Neural cell (in vitro differentiated cells): Measurements from ENCODE around the gene GYS2. TPM values are rescaled to one million over a fixed set of nuclear protein-coding genes. Genes with fewer than 3 reads are reported as not detected.
"Not testable (repeated sequence)": the region's sequence is repeated elsewhere in the genome, so short reads cannot be mapped to it uniquely, and the experiment has no call there.

Experiments
- H2AFZ ChIP-seq: fragments of 200-600, 300-800 bp; sonication (generic), shearing (Covaris generic); 2 replicates; pipeline ENCODE4 v1.6.0; 2014; ENCODE audit warnings: low read depth, mild to moderate bottlenecking, antibody characterized with exemption, low read length, moderate library complexity
- H3F3A ChIP-seq: fragments of 200-600 bp; shearing (Covaris generic); 2 replicates; pipeline ENCODE4 v1.6.1; 2016; ENCODE audit warnings: mild to moderate bottlenecking, moderate library complexity, mixed read lengths, antibody characterized with exemption, low read length; ENCODE audit not compliant: insufficient read depth, poor library complexity, severe bottlenecking
- H3K27ac ChIP-seq: fragments of 200-600, 300-800 bp; sonication (generic), shearing (Covaris generic); 2 replicates; pipeline ENCODE4 v1.5.1; 2014; ENCODE audit warnings: mild to moderate bottlenecking, low read length, moderate library complexity
- H3K27me3 ChIP-seq: fragments of 300-800, 200-600 bp; sonication (generic), shearing (Covaris generic); 2 replicates; pipeline ENCODE4 v1.6.0; 2014; ENCODE audit warnings: mild to moderate bottlenecking, low read depth, low read length, moderate library complexity; ENCODE audit not compliant: insufficient read depth
- H3K36me3 ChIP-seq: fragments of 300-800, 200-600 bp; sonication (generic), shearing (Covaris generic); 2 replicates; pipeline ENCODE4 v1.5.1; 2014; ENCODE audit warnings: mild to moderate bottlenecking, antibody characterized with exemption, low read length, moderate library complexity; ENCODE audit not compliant: insufficient read depth
- H3K4me2 ChIP-seq: fragments of 300-800, 200-600 bp; sonication (generic), shearing (Covaris generic); 2 replicates; pipeline ENCODE4 v1.6.0; 2014; ENCODE audit warnings: mild to moderate bottlenecking, low read length
- H3K4me3 ChIP-seq: fragments of 300-800, 200-600 bp; sonication (generic), shearing (Covaris generic); 2 replicates; pipeline ENCODE4 v1.5.1; 2014; ENCODE audit warnings: mild to moderate bottlenecking, low read length, moderate library complexity
- H3K79me2 ChIP-seq: fragments of 200-600 bp; shearing (Covaris generic); replicated peaks from 2 replicates; pipeline ENCODE4 v1.6.0; 2014; ENCODE audit warnings: mild to moderate bottlenecking, low read length, moderate library complexity; ENCODE audit not compliant: insufficient read depth
- H3K9ac ChIP-seq: fragments of 300-800, 200-600 bp; sonication (generic), shearing (Covaris generic); 2 replicates; pipeline ENCODE4 v1.6.1; 2016; ENCODE audit warnings: mild to moderate bottlenecking, low read length, mixed read lengths
- H3K9me2 ChIP-seq: fragments of 200-600 bp; shearing (Covaris generic); 2 replicates; pipeline ENCODE4 v1.6.1; 2016; ENCODE audit warnings: mild to moderate bottlenecking, low read length, mixed read lengths; ENCODE audit not compliant: insufficient read depth
- H3K9me3 ChIP-seq: fragments of 200-600, 300-800 bp; sonication (generic), shearing (Covaris generic); 2 replicates; pipeline ENCODE4 v1.6.1; 2016; ENCODE audit warnings: mild to moderate bottlenecking, mixed run types, low read length, moderate library complexity, mixed read lengths
- H4K20me1 ChIP-seq: fragments of 200-600 bp; shearing (Covaris generic); 2 replicates; pipeline ENCODE4 v1.6.1; 2016; ENCODE audit warnings: mild to moderate bottlenecking, mixed run types; ENCODE audit not compliant: insufficient read depth
- EZH2 ChIP-seq: fragments of 200-600, 300-800 bp; shearing (Covaris generic), sonication (generic); IDR thresholded peaks from 2 replicates; pipeline ENCODE4 v1.6.1; 2014; ENCODE audit warnings: antibody characterized with exemption, low read length, borderline replicate concordance, mild to moderate bottlenecking; ENCODE audit not compliant: insufficient read depth, poor library complexity, severe bottlenecking
- MXI1 ChIP-seq: fragments of 450-650 bp; conservative IDR thresholded peaks from 2 replicates; pipeline ENCODE4 v1.6.1; 2014; ENCODE audit warnings: antibody characterized with exemption, mild to moderate bottlenecking; ENCODE audit not compliant: poor library complexity, severe bottlenecking
- POLR2AphosphoS5 ChIP-seq: IDR thresholded peaks from 2 replicates; pipeline ENCODE4 v1.6.1; 2012
- SMC3 ChIP-seq: fragments of 450-650 bp; conservative IDR thresholded peaks from 2 replicates; pipeline ENCODE4 v1.6.1; 2014; ENCODE audit warnings: antibody characterized with exemption, mild to moderate bottlenecking, moderate library complexity; ENCODE audit not compliant: poor library complexity
- TAF1 ChIP-seq: IDR thresholded peaks from 2 replicates; pipeline ENCODE4 v1.6.1; 2012; ENCODE audit warnings: low read depth
- polyA plus RNA-seq: library from polyadenylated mRNA; depleted of rRNA; stranded (reverse); fragments of >200 nt; gene quantifications from 2 replicates; pipeline ENCODE4 v1.2.3, GENCODE V29; 2014
- TF ChIP-seq, protein P1 (sequence below): IDR thresholded peaks from 2 replicates; pipeline ENCODE4 v1.6.1; 2012; ENCODE audit warnings: borderline replicate concordance
- TF ChIP-seq, protein P2 (sequence below): fragments of 450-650 bp; IDR thresholded peaks from 2 replicates; pipeline ENCODE4 v1.5.1; 2014; ENCODE audit warnings: antibody characterized with exemption, mild to moderate bottlenecking, moderate library complexity; ENCODE audit not compliant: poor library complexity, severe bottlenecking

The GYS2 gene
- polyA plus RNA-seq, 1 donor from 2014 or later = not detected

DNA sequence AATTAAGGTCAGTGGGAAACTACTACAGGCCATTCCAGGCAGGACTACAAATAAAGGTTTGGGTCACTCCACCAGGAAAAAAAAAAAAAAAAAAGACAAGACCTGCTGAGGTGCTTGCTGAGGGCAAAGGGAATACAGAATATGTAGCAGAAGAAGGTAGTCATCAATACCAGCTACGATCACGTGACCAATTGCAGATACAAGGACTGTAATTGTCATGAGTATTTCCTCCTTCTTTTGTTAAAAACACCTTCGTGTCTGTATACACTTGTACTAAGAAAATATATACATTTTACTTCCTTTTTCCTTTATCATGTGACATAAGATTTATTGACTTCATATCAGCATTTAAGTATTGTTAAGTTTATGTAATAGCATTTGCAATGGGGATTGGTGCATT lies 19.2 kb downstream of the GYS2 start:
- no peaks in the 10 kb centered on the region for H3F3A ChIP-seq
- TF ChIP-seq SMC3 (no peak), TAF1 (no peak), POLR2AphosphoS5 (no peak)
- TF ChIP-seq, protein P1, sequence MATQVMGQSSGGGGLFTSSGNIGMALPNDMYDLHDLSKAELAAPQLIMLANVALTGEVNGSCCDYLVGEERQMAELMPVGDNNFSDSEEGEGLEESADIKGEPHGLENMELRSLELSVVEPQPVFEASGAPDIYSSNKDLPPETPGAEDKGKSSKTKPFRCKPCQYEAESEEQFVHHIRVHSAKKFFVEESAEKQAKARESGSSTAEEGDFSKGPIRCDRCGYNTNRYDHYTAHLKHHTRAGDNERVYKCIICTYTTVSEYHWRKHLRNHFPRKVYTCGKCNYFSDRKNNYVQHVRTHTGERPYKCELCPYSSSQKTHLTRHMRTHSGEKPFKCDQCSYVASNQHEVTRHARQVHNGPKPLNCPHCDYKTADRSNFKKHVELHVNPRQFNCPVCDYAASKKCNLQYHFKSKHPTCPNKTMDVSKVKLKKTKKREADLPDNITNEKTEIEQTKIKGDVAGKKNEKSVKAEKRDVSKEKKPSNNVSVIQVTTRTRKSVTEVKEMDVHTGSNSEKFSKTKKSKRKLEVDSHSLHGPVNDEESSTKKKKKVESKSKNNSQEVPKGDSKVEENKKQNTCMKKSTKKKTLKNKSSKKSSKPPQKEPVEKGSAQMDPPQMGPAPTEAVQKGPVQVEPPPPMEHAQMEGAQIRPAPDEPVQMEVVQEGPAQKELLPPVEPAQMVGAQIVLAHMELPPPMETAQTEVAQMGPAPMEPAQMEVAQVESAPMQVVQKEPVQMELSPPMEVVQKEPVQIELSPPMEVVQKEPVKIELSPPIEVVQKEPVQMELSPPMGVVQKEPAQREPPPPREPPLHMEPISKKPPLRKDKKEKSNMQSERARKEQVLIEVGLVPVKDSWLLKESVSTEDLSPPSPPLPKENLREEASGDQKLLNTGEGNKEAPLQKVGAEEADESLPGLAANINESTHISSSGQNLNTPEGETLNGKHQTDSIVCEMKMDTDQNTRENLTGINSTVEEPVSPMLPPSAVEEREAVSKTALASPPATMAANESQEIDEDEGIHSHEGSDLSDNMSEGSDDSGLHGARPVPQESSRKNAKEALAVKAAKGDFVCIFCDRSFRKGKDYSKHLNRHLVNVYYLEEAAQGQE = no peak
- no peaks in the 10 kb centered on the region for H3K79me2 ChIP-seq

DNA sequence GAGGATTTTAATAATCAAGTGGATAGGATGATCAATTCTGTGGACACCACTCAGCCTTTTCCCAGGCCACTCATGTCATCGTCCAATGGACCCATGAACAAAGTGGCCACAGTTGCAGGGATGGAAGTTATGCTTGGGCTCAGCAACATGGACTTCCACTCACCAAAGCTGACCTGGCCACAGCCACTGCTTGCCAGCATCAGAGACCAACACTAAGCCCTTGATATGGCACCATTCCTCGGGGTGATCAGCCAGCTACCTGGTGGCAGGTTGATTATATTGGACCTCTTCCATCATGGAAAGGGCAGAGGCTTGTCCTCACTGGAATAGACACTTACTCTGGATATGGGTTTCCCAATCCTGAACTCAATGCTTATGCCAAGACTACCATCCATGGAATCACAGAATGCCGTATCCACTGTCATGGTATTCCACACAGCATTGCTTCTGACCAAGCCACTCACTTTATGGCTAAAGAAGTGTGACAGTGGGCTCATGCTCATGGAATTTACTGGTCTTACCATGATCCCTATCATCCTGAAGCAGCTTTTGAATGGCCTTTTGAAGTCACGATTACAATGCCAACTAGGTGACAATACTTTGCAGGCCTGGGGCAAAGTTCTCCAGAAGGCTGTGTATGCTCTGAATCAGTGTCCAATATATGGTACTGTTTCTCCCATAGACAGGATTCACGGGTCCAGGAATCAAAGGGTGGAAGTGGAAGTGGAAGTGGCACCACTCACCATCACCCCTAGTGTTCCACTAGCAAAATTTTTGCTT lies 20.1 kb downstream of the GYS2 start:
- H3K4me3 ChIP-seq, H3K79me2 ChIP-seq, H3K36me3 ChIP-seq, H3K9me2 ChIP-seq, H3K9ac ChIP-seq, H3K4me2 ChIP-seq, H3F3A ChIP-seq, H3K27me3 ChIP-seq, H2AFZ ChIP-seq, H4K20me1 ChIP-seq, H3K27ac ChIP-seq, H3K9me3 ChIP-seq: not testable (repeated sequence)

More for the DNA sequence above, 19.2 kb downstream of the GYS2 start:
- no peak overlapping the region for H3K27ac ChIP-seq
- no peaks in the 10 kb centered on the region for H3K27me3 ChIP-seq
- H4K20me1 ChIP-seq = no peaks in the 10 kb centered on the region
- no peak overlapping the region for H3K4me3 ChIP-seq
- H3K36me3 ChIP-seq = no peaks in the 10 kb centered on the region
- H3K9me2 ChIP-seq = no peaks in the 10 kb centered on the region
- H3K9ac ChIP-seq = no peak overlapping the region
- H2AFZ ChIP-seq = no peak overlapping the region
- no peaks in the 10 kb centered on the region for H3K9me3 ChIP-seq
- no peak overlapping the region for H3K4me2 ChIP-seq

DNA sequence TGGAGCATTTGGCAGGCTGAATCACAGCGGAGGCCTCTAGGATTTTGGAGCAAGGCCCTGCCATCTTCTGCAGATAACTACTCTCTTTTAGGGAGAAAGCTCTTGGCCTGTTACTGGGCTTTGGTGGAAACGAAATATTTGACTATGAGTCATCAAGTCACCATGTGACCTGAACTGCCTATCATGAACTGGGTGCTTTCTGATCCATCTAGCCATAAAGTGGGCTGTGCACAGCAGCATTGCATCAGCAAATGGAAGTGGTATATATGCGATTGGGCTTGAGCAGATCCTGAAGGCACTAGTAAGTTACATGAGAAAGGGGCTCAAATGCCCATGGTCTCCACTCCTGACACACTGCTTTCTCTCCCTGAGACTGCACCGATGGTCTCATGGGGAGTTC lies 21.1 kb downstream of the GYS2 start:
- H3F3A ChIP-seq = no peaks in the 10 kb centered on the region
- no peak overlapping the region for H2AFZ ChIP-seq
- H3K79me2 ChIP-seq = no peaks in the 10 kb centered on the region
- no peaks in the 10 kb centered on the region for H3K36me3 ChIP-seq
- H3K9me2 ChIP-seq = no peaks in the 10 kb centered on the region
- no peaks in the 10 kb centered on the region for H4K20me1 ChIP-seq
- H3K4me3 ChIP-seq = no peak overlapping the region
- H3K27me3 ChIP-seq = no peaks in the 10 kb centered on the region
- H3K4me2 ChIP-seq = no peak overlapping the region
- no peaks in the 10 kb centered on the region for H3K9me3 ChIP-seq
- H3K27ac ChIP-seq = no peak overlapping the region
- TF ChIP-seq TAF1 (no peak), MXI1 (no peak), EZH2 (no peak)
- TF ChIP-seq, protein P2, sequence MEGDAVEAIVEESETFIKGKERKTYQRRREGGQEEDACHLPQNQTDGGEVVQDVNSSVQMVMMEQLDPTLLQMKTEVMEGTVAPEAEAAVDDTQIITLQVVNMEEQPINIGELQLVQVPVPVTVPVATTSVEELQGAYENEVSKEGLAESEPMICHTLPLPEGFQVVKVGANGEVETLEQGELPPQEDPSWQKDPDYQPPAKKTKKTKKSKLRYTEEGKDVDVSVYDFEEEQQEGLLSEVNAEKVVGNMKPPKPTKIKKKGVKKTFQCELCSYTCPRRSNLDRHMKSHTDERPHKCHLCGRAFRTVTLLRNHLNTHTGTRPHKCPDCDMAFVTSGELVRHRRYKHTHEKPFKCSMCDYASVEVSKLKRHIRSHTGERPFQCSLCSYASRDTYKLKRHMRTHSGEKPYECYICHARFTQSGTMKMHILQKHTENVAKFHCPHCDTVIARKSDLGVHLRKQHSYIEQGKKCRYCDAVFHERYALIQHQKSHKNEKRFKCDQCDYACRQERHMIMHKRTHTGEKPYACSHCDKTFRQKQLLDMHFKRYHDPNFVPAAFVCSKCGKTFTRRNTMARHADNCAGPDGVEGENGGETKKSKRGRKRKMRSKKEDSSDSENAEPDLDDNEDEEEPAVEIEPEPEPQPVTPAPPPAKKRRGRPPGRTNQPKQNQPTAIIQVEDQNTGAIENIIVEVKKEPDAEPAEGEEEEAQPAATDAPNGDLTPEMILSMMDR = no peak
- no peak overlapping the region for H3K9ac ChIP-seq
